ENCODE results near the gene ZBTB17. TPM values are rescaled to one million over a fixed set of nuclear protein-coding genes. Genes with fewer than 3 reads are reported as not detected.
"Not testable (repeated sequence)": the region's sequence is repeated elsewhere in the genome, so short reads cannot be mapped to it uniquely, and the experiment has no call there.

ZBTB17 gene
- total RNA-seq, 1 experiment from 2014 or later = 26.5 TPM

GRCh38 chr1:15992582-15993500 is 16.9 kb upstream of the ZBTB17 start:
- DNase-seq (ENCODE audit: low read depth) = no peak
- in situ Hi-C loops (cut with HindIII; ENCODE audit: low pct_unique_long_range_greater_than_20kb, low sequenced_read_pairs) = no loop called here

- in situ Hi-C loops (cut with HindIII; ENCODE audit: low pct_unique_long_range_greater_than_20kb, low sequenced_read_pairs) = no loop called here
Measured at GRCh38 chr1:15992187-15992553, 16.3 kb upstream of the ZBTB17 start.

GRCh38 chr1:15991427-15992186 is 15.7 kb upstream of the ZBTB17 start:
- no peak for DNase-seq (ENCODE audit: low read depth)
- in situ Hi-C loops (cut with HindIII; ENCODE audit: low pct_unique_long_range_greater_than_20kb, low sequenced_read_pairs) = no loop called here

More at GRCh38 chr1:15992187-15992553, 16.3 kb upstream of the ZBTB17 start:
- no peak for DNase-seq (ENCODE audit: low read depth)

GRCh38 chr1:15989776-15990175 is 13.9 kb upstream of the ZBTB17 start:
- in situ Hi-C loops (cut with HindIII; ENCODE audit: low pct_unique_long_range_greater_than_20kb, low sequenced_read_pairs) = no loop called here
- no peak for DNase-seq (ENCODE audit: low read depth)

- no peak for DNase-seq (ENCODE audit: low read depth)
- in situ Hi-C loops (cut with HindIII; ENCODE audit: low pct_unique_long_range_greater_than_20kb, low sequenced_read_pairs) = no loop called here
Measured at GRCh38 chr1:15988856-15989736, 13.2 kb upstream of the ZBTB17 start.

- DNase-seq (ENCODE audit: low read depth) = peak; percentile 13
- in situ Hi-C loops (cut with HindIII; ENCODE audit: low pct_unique_long_range_greater_than_20kb, low sequenced_read_pairs) = no loop called here
Measured at GRCh38 chr1:15985611-15986297, 9.9 kb upstream of the ZBTB17 start.

GRCh38 chr1:15983275-15983674 is 7.4 kb upstream of the ZBTB17 start:
- no peak for DNase-seq (ENCODE audit: low read depth)
- in situ Hi-C loops (cut with HindIII; ENCODE audit: low pct_unique_long_range_greater_than_20kb, low sequenced_read_pairs) = no loop called here

GRCh38 chr1:15981679-15982078 is 5.8 kb upstream of the ZBTB17 start:
- no peak for DNase-seq (ENCODE audit: low read depth)
- in situ Hi-C loops (cut with HindIII; ENCODE audit: low pct_unique_long_range_greater_than_20kb, low sequenced_read_pairs) = no loop called here

- DNase-seq (ENCODE audit: low read depth); in situ Hi-C loops (cut with HindIII; ENCODE audit: low pct_unique_long_range_greater_than_20kb, low sequenced_read_pairs): not testable (repeated sequence)
Measured at GRCh38 chr1:15977947-15978346, 2.0 kb upstream of the ZBTB17 start.

GRCh38 chr1:15975358-15975804 is 520 bp downstream of the ZBTB17 start:
- peak; percentile 36 for DNase-seq (ENCODE audit: low read depth)
- in situ Hi-C loops (cut with HindIII; ENCODE audit: low pct_unique_long_range_greater_than_20kb, low sequenced_read_pairs) = no loop called here

- DNase-seq (ENCODE audit: low read depth) = no peak
- in situ Hi-C loops (cut with HindIII; ENCODE audit: low pct_unique_long_range_greater_than_20kb, low sequenced_read_pairs) = no loop called here
Measured at GRCh38 chr1:15974855-15975254, 1.0 kb downstream of the ZBTB17 start.

GRCh38 chr1:15973772-15974171 is 2.1 kb downstream of the ZBTB17 start:
- no peak for DNase-seq (ENCODE audit: low read depth)
- in situ Hi-C loops (cut with HindIII; ENCODE audit: low pct_unique_long_range_greater_than_20kb, low sequenced_read_pairs) = no loop called here

GRCh38 chr1:15972409-15972808 is 3.5 kb downstream of the ZBTB17 start:
- DNase-seq (ENCODE audit: low read depth) = no peak
- in situ Hi-C loops (cut with HindIII; ENCODE audit: low pct_unique_long_range_greater_than_20kb, low sequenced_read_pairs) = no loop called here

- in situ Hi-C loops (cut with HindIII; ENCODE audit: low pct_unique_long_range_greater_than_20kb, low sequenced_read_pairs) = no loop called here
- no peak for DNase-seq (ENCODE audit: low read depth)
Measured at GRCh38 chr1:15970911-15971310, 5.0 kb downstream of the ZBTB17 start.

- in situ Hi-C loops (cut with HindIII; ENCODE audit: low pct_unique_long_range_greater_than_20kb, low sequenced_read_pairs) = no loop called here
- no peak for DNase-seq (ENCODE audit: low read depth)
Measured at GRCh38 chr1:15969321-15969880, 6.5 kb downstream of the ZBTB17 start.

- in situ Hi-C loops (cut with HindIII; ENCODE audit: low pct_unique_long_range_greater_than_20kb, low sequenced_read_pairs) = no loop called here
- DNase-seq (ENCODE audit: low read depth) = no peak
Measured at GRCh38 chr1:15968172-15968571, 7.7 kb downstream of the ZBTB17 start.

GRCh38 chr1:15966956-15967344 is 9.0 kb downstream of the ZBTB17 start:
- no peak for DNase-seq (ENCODE audit: low read depth)
- in situ Hi-C loops (cut with HindIII; ENCODE audit: low pct_unique_long_range_greater_than_20kb, low sequenced_read_pairs) = no loop called here

Data from Caki2 (cell line).